GM12874 (cell line): ENCODE data around the gene CD81.
A peak's percentile ranks its signal among the peaks of the same experiment; 100 is the strongest.

Experiments
- CTCF ChIP-seq: IDR thresholded peaks from 2 replicates; pipeline ENCODE4 v1.5.1; 2011; ENCODE audit warnings: low read depth, mild to moderate bottlenecking, control low read depth, low read length, moderate library complexity; ENCODE audit not compliant: insufficient read depth

The CD81 gene

GRCh38 chr11:2441171-2441570, 64.1 kb downstream of the CD81 start:
- TF ChIP-seq CTCF = no peak

GRCh38 chr11:2442589-2442988, 65.5 kb downstream of the CD81 start:
- no peak for TF ChIP-seq CTCF

- TF ChIP-seq CTCF = no peak
Measured at GRCh38 chr11:2443406-2443805, 66.3 kb downstream of the CD81 start.

- 0 out of 2 replicates have a peak, but pooled peaks have one; percentile 4 for TF ChIP-seq CTCF
Measured at GRCh38 chr11:2443881-2444820, 67.0 kb downstream of the CD81 start, which contains the start of gene TRPM5. Gene TRPM5 (minus strand): TSS chr11:2444514. CDS start chr11:2423036, 21,478 bp downstream.

- no peak for TF ChIP-seq CTCF
Measured at GRCh38 chr11:2444821-2445745, 68.0 kb downstream of the CD81 start, which contains the start of gene KCNQ1. Gene KCNQ1 (plus strand): TSS chr11:2445008. CDS start chr11:2445099, 91 bp downstream.

- TF ChIP-seq CTCF = no peak
Measured at GRCh38 chr11:2445746-2446551, 68.8 kb downstream of the CD81 start.
